B cell (primary cell): ENCODE results near the gene PDE11A.

Experiments used
- CTCF ChIP-seq: fragments of 200-600 bp; IDR thresholded peaks from one replicate; pipeline ENCODE4 v1.8.0; 2022; ENCODE audit warnings: antibody characterized with exemption, mild to moderate bottlenecking
- EZH2 ChIP-seq: IDR thresholded peaks from 2 replicates; pipeline ENCODE4 v1.6.1; 2012; ENCODE audit warnings: borderline replicate concordance, low read depth, mild to moderate bottlenecking, moderate library complexity, low read length; ENCODE audit not compliant: insufficient read depth, poor library complexity, severe bottlenecking

- TF ChIP-seq EZH2 = no peak
- TF ChIP-seq CTCF = no peak
Measured at GRCh38 chr2:178076130-178076529, 3.6 kb upstream of the PDE11A start.
